IMR-90 (cell line): ENCODE data around the gene GPR27. TPM values are rescaled to one million over a fixed set of nuclear protein-coding genes. Genes with fewer than 3 reads are reported as not detected.

ENCODE experiments used
- polyA plus RNA-seq, 3 experiments: library from polyadenylated mRNA; depleted of rRNA; stranded (reverse); fragments of >200 nt; gene quantifications; 2 replicates each; pipeline ENCODE4 v1.2.3, GENCODE V29; 2012; ENCODE audit warnings: low replicate concordance in 1 of 3
- total RNA-seq: library from RNA; depleted of rRNA; stranded (reverse); fragments of >200 nt; gene quantifications from 2 replicates; pipeline ENCODE4 v1.2.3, GENCODE V29; 2012; rRNA removed

The GPR27 gene
- total and polyA plus RNA-seq, 2 of the 4 experiments (the other 2 are of a cell fraction) = not detected

Other genes starting within 250 kb of the GPR27 start
- 128 and 132 TPM in 2 replicates for gene FOXP1, start 170.1 kb upstream of the GPR27 start, total RNA-seq
- gene FOXP1, start 170.1 kb upstream of the GPR27 start, polyA plus RNA-seq (2012; rRNA removed) = 37.0 and 43.3 TPM in 2 replicates
- 0.72 and 0.83 TPM in 2 replicates for gene EIF4E3, start 28.5 kb upstream of the GPR27 start, total RNA-seq
- gene EIF4E3, start 28.5 kb upstream of the GPR27 start, polyA plus RNA-seq (2012; rRNA removed) = 0.83 and 1.1 TPM in 2 replicates
- not detected in 2 replicates for gene PROK2, start 31.3 kb downstream of the GPR27 start, total RNA-seq
- not detected in 2 replicates for gene PROK2, start 31.3 kb downstream of the GPR27 start, polyA plus RNA-seq (2012; rRNA removed)